H1 (cell line): ENCODE data around the gene PRSS12. TPM values are rescaled to one million over a fixed set of nuclear protein-coding genes. Genes with fewer than 3 reads are reported as not detected.

ENCODE experiments used
- CTCF ChIA-PET: fragments of 300-600 bp; sonication (Branson Sonifier 250); formaldehyde crosslinking; loops from one replicate; lab custom pipeline; 2021; ENCODE audit not compliant: partially characterized antibody; lab: Charles Lee
- POLR2A ChIA-PET: fragments of 300-600 bp; sonication (Branson Sonifier 250); formaldehyde crosslinking; loops from one replicate; lab custom pipeline; 2021; ENCODE audit warnings: inconsistent platforms; ENCODE audit not compliant: partially characterized antibody; lab: Charles Lee
- DNase-seq, 2 experiments: peaks; one replicate each; pipeline versions ENCODE4 v3.0.0 to v3.0.0-alpha.2; 2010 to 2022; ENCODE audit warnings: low spot score in 2 of 2, low read depth in 1 of 2, mixed read lengths in 1 of 2
- FAIRE-seq: peaks from 2 replicates; lab custom pipeline; 2011; peaks lifted over from hg19 to GRCh38; lab: Jason Lieb, UNC
- H2AFZ ChIP-seq: 2 replicates; pipeline ENCODE4 v1.8.1; 2012; ENCODE audit warnings: low read length, inconsistent platforms
- H2AK5ac ChIP-seq: 2 replicates; pipeline ENCODE4 v1.6.1; 2013; ENCODE audit warnings: low read depth, low read length
- H2BK120ac ChIP-seq: replicated peaks from 2 replicates; pipeline ENCODE3; 2013; ENCODE audit warnings: low read depth, low read length, inconsistent platforms
- H2BK12ac ChIP-seq: 2 replicates; pipeline ENCODE4 v1.6.1; 2013; ENCODE audit warnings: low read depth, low read length
- H2BK15ac ChIP-seq: 2 replicates; pipeline ENCODE4 v1.6.1; 2013; ENCODE audit warnings: low read length
- H2BK20ac ChIP-seq: 2 replicates; pipeline ENCODE4 v1.6.1; 2013; ENCODE audit warnings: low read length
- H2BK5ac ChIP-seq: 2 replicates; pipeline ENCODE4 v1.6.1; 2013; ENCODE audit warnings: low read depth, low read length
- H3K14ac ChIP-seq: 2 replicates; pipeline ENCODE4 v1.6.1; 2013; ENCODE audit warnings: inconsistent platforms; ENCODE audit not compliant: insufficient read length
- H3K18ac ChIP-seq: 2 replicates; pipeline ENCODE4 v1.6.1; 2013; ENCODE audit warnings: low read length; ENCODE audit errors: extremely low read depth
- H3K23ac ChIP-seq: 2 replicates; pipeline ENCODE4 v1.6.1; 2013; ENCODE audit warnings: inconsistent platforms; ENCODE audit not compliant: insufficient read length
- H3K23me2 ChIP-seq: 2 replicates; pipeline ENCODE4 v1.6.1; 2013; ENCODE audit warnings: low read depth, low read length
- H3K27ac ChIP-seq: 2 replicates; pipeline ENCODE4 v1.6.1; 2011; ENCODE audit warnings: low read depth, low read length, inconsistent platforms
- H3K27me3 ChIP-seq, 4 experiments: replicated peaks in 1 of 4; 1 replicate in 1 of 4; 2 replicates in 3 of 4; pipeline versions ENCODE4 v1.6.1 to v1.8.1; 2011 to 2013; ENCODE audit warnings: low read length in 3 of 4, mild to moderate bottlenecking in 3 of 4, inconsistent platforms in 2 of 4, mixed read lengths in 2 of 4, moderate library complexity in 1 of 4; ENCODE audit not compliant: control insufficient read depth in 3 of 4, insufficient read depth in 3 of 4; ENCODE audit errors: extremely low read depth in 1 of 4
- H3K36me3 ChIP-seq, 4 experiments: 2 replicates each; pipeline versions ENCODE4 v1.6.1 to v1.8.1; 2011 to 2013; ENCODE audit warnings: mild to moderate bottlenecking in 4 of 4, low read length in 3 of 4, moderate library complexity in 2 of 4, control low read depth in 1 of 4, inconsistent platforms in 1 of 4; ENCODE audit not compliant: insufficient read depth in 4 of 4, control insufficient read depth in 2 of 4
- H3K4ac ChIP-seq: replicated peaks from 2 replicates; pipeline ENCODE3; 2013; ENCODE audit warnings: low read length, low read depth, mixed read lengths, inconsistent platforms; ENCODE audit not compliant: insufficient read length
- H3K4me1 ChIP-seq, 4 experiments: replicated peaks in 1 of 4; 1 replicate in 1 of 4; 2 replicates in 3 of 4; pipeline versions ENCODE4 v1.6.1 to v1.8.1; 2011 to 2013; ENCODE audit warnings: low read length in 3 of 4, inconsistent platforms in 2 of 4, mixed read lengths in 1 of 4; ENCODE audit not compliant: insufficient read depth in 4 of 4, control insufficient read depth in 3 of 4
- H3K4me2 ChIP-seq, 2 experiments: 2 replicates each; pipeline versions ENCODE4 v1.6.1 to v1.8.1; 2011 to 2013; ENCODE audit warnings: low read depth in 2 of 2, low read length in 2 of 2, control low read depth in 1 of 2, inconsistent platforms in 1 of 2, mild to moderate bottlenecking in 1 of 2; ENCODE audit not compliant: insufficient read depth in 1 of 2
- H3K4me3 ChIP-seq, 4 experiments: fragments of 200-600, 300-600 bp in 1 of 4; sonication (generic), shearing (Covaris generic), sonication (Bioruptor Twin) in 1 of 4; 2 replicates each; pipeline versions ENCODE4 v1.5.1 to v1.8.1; 2011 to 2016; ENCODE audit warnings: low read length in 4 of 4, low read depth in 3 of 4, control low read depth in 2 of 4, inconsistent platforms in 2 of 4, mild to moderate bottlenecking in 2 of 4, mixed read lengths in 1 of 4, moderate library complexity in 1 of 4; ENCODE audit not compliant: insufficient read depth in 2 of 4; ENCODE audit errors: extremely low read depth in 1 of 4
- H3K56ac ChIP-seq: replicated peaks from 2 replicates; pipeline ENCODE3; 2013; ENCODE audit warnings: low read depth, mild to moderate bottlenecking, mixed read lengths, low read length, inconsistent platforms; ENCODE audit not compliant: insufficient read length
- H3K79me1 ChIP-seq: 2 replicates; pipeline ENCODE4 v1.6.1; 2013; ENCODE audit warnings: low read depth, low read length, control low read depth
- H3K79me2 ChIP-seq, 2 experiments: 2 replicates each; pipeline versions ENCODE4 v1.6.1 to v1.8.1; 2012 to 2013; ENCODE audit warnings: low read length in 2 of 2, mild to moderate bottlenecking in 2 of 2, inconsistent platforms in 1 of 2; ENCODE audit not compliant: insufficient read depth in 2 of 2, control insufficient read depth in 1 of 2
- H3K9ac ChIP-seq, 4 experiments: replicated peaks in 1 of 4; 1 replicate in 1 of 4; 2 replicates in 3 of 4; pipeline versions ENCODE4 v1.6.1 to v1.8.1; 2011 to 2013; ENCODE audit warnings: low read depth in 3 of 4, low read length in 3 of 4, control low read depth in 2 of 4, mild to moderate bottlenecking in 2 of 4, moderate library complexity in 2 of 4, inconsistent platforms in 1 of 4; ENCODE audit errors: extremely low read depth in 1 of 4
- H3K9me3 ChIP-seq, 2 experiments: 2 replicates each; pipeline versions ENCODE4 v1.6.1 to v1.8.1; 2012 to 2013; ENCODE audit warnings: mild to moderate bottlenecking in 2 of 2, moderate library complexity in 2 of 2, control low read depth in 1 of 2, inconsistent platforms in 1 of 2, low read depth in 1 of 2, low read length in 1 of 2, mixed read lengths in 1 of 2; ENCODE audit not compliant: insufficient read depth in 2 of 2
- H4K20me1 ChIP-seq, 2 experiments: replicated peaks in 1 of 2; 2 replicates each; pipeline versions ENCODE3 to v1.8.1; 2011 to 2013; ENCODE audit warnings: inconsistent platforms in 2 of 2, low read length in 2 of 2, mild to moderate bottlenecking in 1 of 2; ENCODE audit not compliant: insufficient read depth in 2 of 2, control insufficient read depth in 1 of 2
- H4K5ac ChIP-seq: 2 replicates; pipeline ENCODE4 v1.6.1; 2013; ENCODE audit warnings: low read length, low read depth, mixed read lengths, inconsistent platforms; ENCODE audit not compliant: insufficient read length
- H4K8ac ChIP-seq: 2 replicates; pipeline ENCODE4 v1.8.0; 2013; ENCODE audit warnings: mild to moderate bottlenecking, moderate library complexity, low read length, inconsistent platforms; ENCODE audit not compliant: insufficient read depth; ENCODE audit errors: extremely low read depth
- H4K91ac ChIP-seq: replicated peaks from 2 replicates; pipeline ENCODE3; 2013; ENCODE audit warnings: low read length, mixed read lengths, inconsistent platforms; ENCODE audit not compliant: insufficient read length
- BACH1 ChIP-seq: IDR thresholded peaks from 2 replicates; pipeline ENCODE4 v1.6.1; 2012; ENCODE audit warnings: low read length, improper control_type of control experiment
- NANOG ChIP-seq: IDR thresholded peaks from 2 replicates; pipeline ENCODE4 v1.6.1; 2011; ENCODE audit warnings: low read length, low read depth, mild to moderate bottlenecking, inconsistent platforms; ENCODE audit not compliant: insufficient read depth, poor library complexity, severe bottlenecking
- WGBS, 2 experiments: shearing (Covaris generic) in 1 of 2; methylation state at CpG; one replicate each; pipeline versions ENCODE4 v1.1.6 to v1.1.7; 2013 to 2015; ENCODE audit warnings: low lambda C conversion rate in 2 of 2, mixed read lengths in 2 of 2, inconsistent platforms in 1 of 2, low coverage in 1 of 2, missing lambda C conversion rate in 1 of 2; ENCODE audit not compliant: insufficient replicate concordance in 2 of 2, insufficient coverage in 1 of 2, insufficient read length in 1 of 2; ENCODE audit errors: extremely low coverage in 1 of 2, missing lambda C conversion rate in 1 of 2; 5-methylcytosine and 5-hydroxymethylcytosine counted together
- polyA plus RNA-seq, 7 experiments: library from polyadenylated mRNA; depleted of rRNA in 3 of 7; stranded (reverse) in 5 of 7; unstranded in 2 of 7; fragments of >200 nt in 5 of 7; fragments of 200-250 nt in 2 of 7; gene quantifications; 1 replicate in 5 of 7; 2 replicates in 1 of 7; 4 replicates in 1 of 7; pipeline versions ENCODE4 v1.2.1 to v1.2.3, GENCODE V29; 2011 to 2013; ENCODE audit warnings: missing spikeins in 2 of 7, mixed read lengths in 2 of 7
- total RNA-seq: library from RNA; stranded (reverse); fragmentation: NEBNext Ultra II Directional; extraction: Animal tissue kit (Norgen Biotek cat#: 25700); gene quantifications from 2 replicates; pipeline ENCODE4 v1.2.1, GENCODE V29; 2021

PRSS12 gene
- total and polyA plus RNA-seq, 2 of the 8 experiments (the other 6 are each of a cell fraction or from before 2014, with no cell fraction given), result 2.6 to 9.3 TPM

DNA sequence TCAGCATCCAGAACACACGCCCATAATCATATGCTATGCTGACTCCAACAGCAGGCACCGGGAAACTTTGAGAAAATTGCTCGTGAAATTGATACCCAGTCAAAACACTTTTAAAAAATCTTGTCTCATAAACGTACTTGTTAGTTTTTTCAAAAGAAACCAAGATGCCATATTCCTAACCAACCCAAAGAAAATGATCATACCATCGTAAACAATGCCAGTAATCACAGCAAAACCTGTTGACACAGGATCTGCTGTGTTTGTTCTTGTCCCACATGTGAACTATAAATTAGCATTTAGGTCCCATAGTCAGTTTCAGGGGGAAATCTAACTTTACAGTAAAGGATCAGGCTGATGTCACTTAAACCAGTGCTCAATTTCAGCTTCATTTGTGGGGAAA is 23.0 kb downstream of the PRSS12 start:
- no peak overlapping the region for H3K56ac ChIP-seq

More for the DNA sequence above, 23.0 kb downstream of the PRSS12 start:
- Histone ChIP-seq H3K4me2 (no peak overlapping the region), H2BK20ac (no peak overlapping the region), H3K4me3 (no peak overlapping the region), H3K23ac (no peak overlapping the region), H3K4ac (no peak overlapping the region), H2AFZ (no peak overlapping the region), H2BK12ac (no peak overlapping the region), H2BK120ac (no peak overlapping the region), H3K18ac (no peak overlapping the region), H3K9me3 (no peaks in the 10 kb centered on the region), H3K4me1 (no peaks in the 10 kb centered on the region; a peak in 1 of 7 replicates), H3K27ac (no peak overlapping the region), H2AK5ac (no peak overlapping the region), H3K36me3 (no peaks in the 10 kb centered on the region), H3K14ac (no peak overlapping the region), H4K8ac (no peak overlapping the region), H3K79me1 (no peaks in the 10 kb centered on the region), H4K91ac (no peak overlapping the region), H4K5ac (no peak overlapping the region), H3K9ac (no peak overlapping the region)
- no peak for DNase-seq
- no peak for FAIRE-seq
- POLR2A ChIA-PET, result no interaction called here
- CTCF ChIA-PET, result no interaction called here
- WGBS, 2 experiments, result 87% methylated on average over 5 of the region's 5 CpGs; no CpG with 5 or more reads in 1 of the 2 experiments
- TF ChIP-seq NANOG (no peak), BACH1 (no peak)
- TF ChIP-seq, all 59 proteins: peak for 0
- H2BK15ac ChIP-seq, result no peak overlapping the region
- H3K23me2 ChIP-seq, result no peaks in the 10 kb centered on the region
- H4K20me1 ChIP-seq, result no peaks in the 10 kb centered on the region
- H2BK5ac ChIP-seq, result no peak overlapping the region
- H3K27me3 ChIP-seq, result no peaks in the 10 kb centered on the region
- no peaks in the 10 kb centered on the region for H3K79me2 ChIP-seq
